Kidney tubule cell (primary cell): ENCODE results near the gene SGPL1.

ENCODE experiments used
- DNase-seq: peaks from one replicate; pipeline ENCODE4 v3.0.0-alpha.2; 2018; ENCODE audit warnings: low spot score

The SGPL1 gene

GRCh38 chr10:70921285-70921684 lies 105.5 kb downstream of the SGPL1 start:
- no peak for DNase-seq

- no peak for DNase-seq
Observed at GRCh38 chr10:70923696-70924095, 107.9 kb downstream of the SGPL1 start.

- DNase-seq = peak; percentile 30
Observed at GRCh38 chr10:70925377-70926225, 109.9 kb downstream of the SGPL1 start.

GRCh38 chr10:70926226-70927000 lies 110.7 kb downstream of the SGPL1 start:
- DNase-seq = no peak

- DNase-seq = no peak
Observed at GRCh38 chr10:70927189-70927943, 111.6 kb downstream of the SGPL1 start.

- DNase-seq = no peak
Observed at GRCh38 chr10:70928140-70928539, 112.4 kb downstream of the SGPL1 start.

- no peak for DNase-seq
Observed at GRCh38 chr10:70930263-70931000, 114.7 kb downstream of the SGPL1 start.
